ENCODE data around the gene CTBP2.

CTBP2 gene

DNA sequence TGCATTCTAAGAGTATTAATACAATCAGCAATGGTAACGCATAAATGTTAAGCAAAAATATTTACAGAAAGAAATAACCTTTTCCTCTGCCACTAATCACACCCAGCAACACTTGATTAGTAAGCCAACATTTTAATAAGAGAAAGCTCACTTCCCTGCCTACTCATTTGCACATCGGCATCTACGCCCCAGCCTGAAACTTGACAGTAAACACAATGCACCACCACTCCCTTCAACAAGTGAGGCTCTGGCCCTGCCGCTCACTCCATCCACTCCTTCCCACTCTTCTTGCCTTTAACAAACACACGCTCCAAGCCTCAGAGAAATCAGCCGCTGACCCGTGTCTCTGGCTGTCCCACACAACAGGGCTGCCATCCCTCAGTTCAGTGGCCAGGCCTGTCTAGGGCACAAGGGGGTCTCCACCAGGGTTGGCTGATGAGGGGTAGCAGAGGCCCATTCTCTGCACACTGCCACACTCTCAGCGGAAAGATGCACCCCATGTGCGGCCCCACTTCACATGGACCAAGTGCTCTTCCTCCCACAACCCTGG lies 54.6 kb downstream of the CTBP2 start:
- TF ChIP-seq, protein P1, sequence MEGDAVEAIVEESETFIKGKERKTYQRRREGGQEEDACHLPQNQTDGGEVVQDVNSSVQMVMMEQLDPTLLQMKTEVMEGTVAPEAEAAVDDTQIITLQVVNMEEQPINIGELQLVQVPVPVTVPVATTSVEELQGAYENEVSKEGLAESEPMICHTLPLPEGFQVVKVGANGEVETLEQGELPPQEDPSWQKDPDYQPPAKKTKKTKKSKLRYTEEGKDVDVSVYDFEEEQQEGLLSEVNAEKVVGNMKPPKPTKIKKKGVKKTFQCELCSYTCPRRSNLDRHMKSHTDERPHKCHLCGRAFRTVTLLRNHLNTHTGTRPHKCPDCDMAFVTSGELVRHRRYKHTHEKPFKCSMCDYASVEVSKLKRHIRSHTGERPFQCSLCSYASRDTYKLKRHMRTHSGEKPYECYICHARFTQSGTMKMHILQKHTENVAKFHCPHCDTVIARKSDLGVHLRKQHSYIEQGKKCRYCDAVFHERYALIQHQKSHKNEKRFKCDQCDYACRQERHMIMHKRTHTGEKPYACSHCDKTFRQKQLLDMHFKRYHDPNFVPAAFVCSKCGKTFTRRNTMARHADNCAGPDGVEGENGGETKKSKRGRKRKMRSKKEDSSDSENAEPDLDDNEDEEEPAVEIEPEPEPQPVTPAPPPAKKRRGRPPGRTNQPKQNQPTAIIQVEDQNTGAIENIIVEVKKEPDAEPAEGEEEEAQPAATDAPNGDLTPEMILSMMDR (conservative IDR thresholded peaks at IDR 0.05) = no peak
- no peak for TF ChIP-seq ZFX (IDR thresholded peaks at IDR 0.05)
- no peak overlapping the region for H3K27ac ChIP-seq

DNA sequence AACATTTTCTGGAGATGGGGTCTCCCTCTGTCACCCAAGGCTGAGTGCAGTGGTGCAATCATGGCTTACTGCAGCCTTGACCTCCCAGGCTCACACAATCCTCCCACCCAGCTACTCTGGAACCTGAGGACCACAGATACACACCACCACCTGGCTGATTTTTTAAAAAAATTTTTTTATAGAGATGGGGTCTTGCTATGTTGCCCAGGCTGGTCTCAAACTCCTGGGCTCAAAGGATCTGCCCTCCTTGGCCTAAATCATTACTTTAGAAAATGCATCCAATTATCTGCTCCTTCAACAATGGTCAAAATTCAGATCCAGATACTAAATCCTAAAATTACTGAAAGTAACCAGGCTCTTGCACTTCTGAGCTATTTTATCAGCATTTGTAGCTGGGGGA lies 55.2 kb downstream of the CTBP2 start:
- H3K27ac ChIP-seq = no peak overlapping the region
- no peak for TF ChIP-seq ZFX (IDR thresholded peaks at IDR 0.05)

DNA sequence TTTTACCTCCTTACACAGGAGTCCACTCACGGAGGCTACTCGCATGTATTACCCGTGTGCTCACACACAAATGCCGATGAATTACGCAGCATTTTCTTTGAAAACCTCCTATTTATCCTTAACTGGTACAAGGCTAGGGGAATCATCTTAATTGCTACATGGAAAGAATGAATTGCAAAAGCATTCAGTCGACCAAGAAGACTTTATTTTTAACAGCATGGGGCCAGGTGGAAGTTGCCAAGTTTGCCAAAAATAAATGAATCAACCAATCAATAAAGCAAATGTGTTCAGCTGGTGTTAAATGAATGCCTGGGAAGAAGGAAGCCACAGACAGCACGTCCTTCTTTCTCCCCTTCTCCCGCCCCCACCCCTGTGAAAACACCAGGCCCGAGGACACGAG lies 55.8 kb downstream of the CTBP2 start:
- no peak overlapping the region for H3K27ac ChIP-seq
- TF ChIP-seq, protein P1 (conservative IDR thresholded peaks at IDR 0.05) = no peak
- no peak for TF ChIP-seq ZFX (IDR thresholded peaks at IDR 0.05)

DNA sequence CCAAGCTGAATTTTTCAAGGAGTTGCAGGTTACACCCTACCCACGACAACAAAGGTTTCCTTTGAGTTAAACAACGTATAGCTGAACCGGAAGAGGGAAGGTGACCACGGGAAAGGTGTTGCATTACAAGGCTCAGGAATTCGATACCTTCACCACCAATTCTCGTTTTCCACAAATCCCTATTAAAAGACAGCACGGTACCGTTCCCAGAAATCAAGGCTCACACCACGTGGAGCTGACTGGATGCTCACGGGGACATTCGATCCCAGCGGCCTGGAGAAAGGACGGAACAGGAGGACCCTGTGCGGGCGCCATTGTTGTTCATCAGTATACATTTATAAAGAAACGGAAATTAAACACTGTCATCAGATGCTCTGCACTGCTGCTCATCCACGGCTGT lies 56.4 kb downstream of the CTBP2 start:
- TF ChIP-seq, protein P1 (conservative IDR thresholded peaks at IDR 0.05) = no peak
- no peak for TF ChIP-seq ZFX (IDR thresholded peaks at IDR 0.05)
- H3K27ac ChIP-seq = no peak overlapping the region

DNA sequence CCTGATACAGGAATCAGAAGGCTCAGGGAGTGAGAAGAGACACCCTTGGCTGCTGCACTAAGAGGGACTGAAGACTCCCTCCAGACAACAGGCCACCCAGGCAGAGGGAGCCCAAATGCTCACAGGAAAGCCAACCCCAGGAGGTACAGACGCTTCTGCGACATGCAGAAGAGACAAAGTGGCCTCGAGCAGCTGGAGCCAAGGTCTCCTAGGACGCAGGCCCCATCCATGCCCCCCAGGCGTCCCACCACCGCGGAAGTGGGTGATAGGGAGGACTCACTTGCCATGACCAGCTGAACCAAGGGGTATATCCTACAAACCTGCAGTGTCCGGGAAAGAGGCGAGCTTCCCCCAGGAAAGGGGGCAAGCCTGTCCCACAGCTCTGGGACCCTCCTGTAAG lies 56.9 kb downstream of the CTBP2 start:
- no peak overlapping the region for H3K27ac ChIP-seq
- no peak for TF ChIP-seq ZFX (IDR thresholded peaks at IDR 0.05)
- TF ChIP-seq, protein P1 (conservative IDR thresholded peaks at IDR 0.05) = no peak

DNA sequence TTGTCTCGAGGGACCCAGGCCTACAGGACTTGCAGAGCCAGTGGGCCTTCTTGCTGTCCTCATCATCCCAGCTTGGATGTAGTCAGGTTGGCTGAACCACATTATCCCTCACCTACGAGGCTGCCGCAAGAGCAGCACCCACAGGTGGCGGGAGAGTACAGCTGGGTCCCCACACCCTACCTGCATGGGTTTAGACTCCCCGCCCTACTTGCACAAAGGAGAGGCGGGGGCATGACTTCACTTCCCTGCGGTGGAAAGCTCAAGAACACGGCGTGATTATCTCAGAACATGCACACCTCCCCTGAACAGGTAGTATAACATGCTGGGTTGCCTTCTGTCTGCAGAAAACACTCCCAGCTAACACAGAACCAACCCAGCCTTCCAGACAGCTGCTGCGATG lies 57.5 kb downstream of the CTBP2 start:
- no peak for TF ChIP-seq ZFX (IDR thresholded peaks at IDR 0.05)
- TF ChIP-seq, protein P1 (conservative IDR thresholded peaks at IDR 0.05) = no peak
- no peak overlapping the region for H3K27ac ChIP-seq

DNA sequence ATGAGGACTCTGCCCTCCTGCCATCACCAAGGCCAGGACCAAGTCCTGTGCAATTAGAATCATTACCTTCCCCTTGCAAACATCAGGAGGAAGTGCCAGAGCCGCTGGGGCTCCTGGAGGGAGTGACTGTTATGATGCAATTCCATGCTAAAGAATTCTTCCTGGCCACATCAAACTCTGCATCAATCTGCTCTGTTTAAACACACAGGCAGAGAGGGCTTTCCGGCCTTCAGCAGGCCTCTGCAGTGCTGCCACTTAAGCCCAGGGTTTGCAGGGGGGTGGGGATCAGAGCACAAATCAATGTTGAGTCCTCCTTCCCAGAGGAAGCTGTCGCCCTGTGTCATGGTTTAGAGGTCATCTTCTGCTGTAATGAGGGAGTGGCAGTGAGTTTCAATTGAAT lies 58.1 kb downstream of the CTBP2 start:
- no peak for TF ChIP-seq ZFX (IDR thresholded peaks at IDR 0.05)
- TF ChIP-seq, protein P1 (conservative IDR thresholded peaks at IDR 0.05) = no peak
- H3K27ac ChIP-seq = no peak overlapping the region

DNA sequence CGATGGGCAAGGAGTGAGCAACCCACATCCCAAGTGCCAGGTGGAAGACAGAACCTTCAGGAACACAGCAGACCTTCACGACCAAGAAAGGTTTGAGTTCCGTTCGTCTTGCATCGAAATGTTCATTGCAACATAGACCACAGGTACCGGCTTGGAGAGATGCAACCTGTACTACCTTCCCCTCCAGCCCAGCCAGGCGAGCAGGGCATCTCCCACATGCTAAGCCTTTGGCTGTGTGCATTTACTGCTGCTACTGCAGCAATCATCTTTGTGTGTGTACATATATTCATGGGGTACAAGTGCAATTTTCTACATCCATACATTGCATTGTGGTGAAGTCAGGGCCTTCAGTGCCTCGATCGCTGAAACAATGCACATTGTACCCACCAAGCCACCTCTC lies 58.8 kb downstream of the CTBP2 start:
- H3K27ac ChIP-seq = no peak overlapping the region
- TF ChIP-seq, protein P1 (conservative IDR thresholded peaks at IDR 0.05) = no peak
- no peak for TF ChIP-seq ZFX (IDR thresholded peaks at IDR 0.05)

Measured in C4-2B (cell line).